NOMO-1 treated with dmso at 0.1 percent for 144 hours (cell line): ENCODE results near the gene TVP23B.
"Not testable (repeated sequence)": the region's sequence is repeated elsewhere in the genome, so short reads cannot be mapped to it uniquely, and the experiment has no call there.

Experiments used
- DNase-seq: peaks from one replicate; lab custom pipeline; 2025; ENCODE audit not compliant: unreplicated experiment; lab: John Stamatoyannopoulos, UW

The TVP23B gene

GRCh38 chr17:18786890-18787289, 5.9 kb downstream of the TVP23B start:
- not testable (repeated sequence) for DNase-seq

- DNase-seq = not testable (repeated sequence)
Observed at GRCh38 chr17:18791402-18791801, 10.4 kb downstream of the TVP23B start.

- DNase-seq = not testable (repeated sequence)
Observed at GRCh38 chr17:18794841-18795240, 13.9 kb downstream of the TVP23B start.

GRCh38 chr17:18796887-18797286, 15.9 kb downstream of the TVP23B start:
- DNase-seq = not testable (repeated sequence)

- DNase-seq = not testable (repeated sequence)
Observed at GRCh38 chr17:18803458-18804245, 22.7 kb downstream of the TVP23B start.

GRCh38 chr17:18815924-18816323, 34.9 kb downstream of the TVP23B start:
- DNase-seq = not testable (repeated sequence)

- peak; percentile 0 for DNase-seq
Observed at GRCh38 chr17:18816489-18817371, 35.7 kb downstream of the TVP23B start.

GRCh38 chr17:18821430-18821829, 40.4 kb downstream of the TVP23B start:
- not testable (repeated sequence) for DNase-seq

GRCh38 chr17:18827613-18828012, 46.6 kb downstream of the TVP23B start:
- not testable (repeated sequence) for DNase-seq

GRCh38 chr17:18848501-18848900, 67.5 kb downstream of the TVP23B start:
- no peak for DNase-seq

- DNase-seq = no peak
Observed at GRCh38 chr17:18850679-18851078, 69.7 kb downstream of the TVP23B start.

GRCh38 chr17:18851201-18851600, 70.2 kb downstream of the TVP23B start:
- no peak for DNase-seq

- DNase-seq = no peak
Observed at GRCh38 chr17:18854956-18855355, 74.0 kb downstream of the TVP23B start.

GRCh38 chr17:18855831-18856569, 75.0 kb downstream of the TVP23B start:
- peak; percentile 91 for DNase-seq
